Subcutaneous adipose tissue (tissue), 4 donors: ENCODE data around the gene ANXA5. TPM values are rescaled to one million over a fixed set of nuclear protein-coding genes. Genes with fewer than 3 reads are reported as not detected.

Experiments used
- total RNA-seq, 4 donors: library from RNA; depleted of rRNA; stranded (reverse); fragments of >200 nt; gene quantifications; one replicate each; pipeline ENCODE4 v1.1.0, GENCODE V29; 2016
- TF ChIP-seq, protein P1 (sequence below): fragments of 450-650 bp; IDR thresholded peaks from one replicate; pipeline ENCODE4 v1.5.1; 2016; ENCODE audit warnings: low read depth, mild to moderate bottlenecking, control low read depth, antibody characterized with exemption, moderate library complexity

ANXA5 gene
- total RNA-seq, 4 donors from 2014 or later, result 448 to 793 (median 575) TPM

DNA sequence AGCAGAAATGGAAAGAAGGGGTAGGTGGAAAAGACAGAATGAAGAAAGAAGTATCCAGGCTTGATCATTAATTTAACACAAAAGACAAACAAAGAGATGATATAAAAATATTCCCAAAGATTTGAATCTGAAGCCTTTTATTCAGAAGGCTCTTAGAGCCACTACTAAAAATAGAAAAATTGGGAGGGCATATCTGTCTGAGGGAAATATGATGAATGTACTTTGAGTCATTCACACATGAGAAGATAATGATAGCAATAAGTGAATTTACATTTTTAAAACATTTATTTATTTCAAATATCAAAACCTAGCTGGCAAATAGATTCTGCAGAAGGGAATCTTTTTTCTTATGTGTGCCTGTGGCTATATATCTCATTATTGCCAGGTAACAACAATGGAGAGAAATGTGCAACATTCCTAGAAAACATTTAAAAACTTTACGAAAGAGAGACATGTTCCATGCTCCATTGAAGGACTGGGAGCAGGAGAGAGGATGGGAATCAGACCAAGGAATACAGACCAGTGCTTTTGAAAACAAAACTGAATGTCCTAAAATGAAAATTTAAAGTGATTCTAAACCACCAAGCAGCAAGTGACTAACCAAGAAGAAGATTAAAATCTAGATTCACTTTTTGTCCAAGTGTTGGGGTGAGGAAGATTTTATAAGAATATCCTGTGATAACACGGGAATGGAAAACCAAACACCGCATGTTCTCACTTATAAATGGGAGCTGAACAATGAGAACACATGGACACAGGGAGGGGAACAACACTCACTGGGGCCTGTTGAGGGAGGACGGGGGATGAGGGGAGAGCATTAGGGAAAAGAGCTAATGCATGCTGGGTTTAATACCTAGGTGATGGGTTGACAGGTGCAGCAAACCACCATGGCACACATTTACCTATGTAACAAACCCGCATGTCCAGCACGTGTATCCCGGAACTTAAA lies 41.2 kb downstream of the ANXA5 start:
- TF ChIP-seq, protein P1, sequence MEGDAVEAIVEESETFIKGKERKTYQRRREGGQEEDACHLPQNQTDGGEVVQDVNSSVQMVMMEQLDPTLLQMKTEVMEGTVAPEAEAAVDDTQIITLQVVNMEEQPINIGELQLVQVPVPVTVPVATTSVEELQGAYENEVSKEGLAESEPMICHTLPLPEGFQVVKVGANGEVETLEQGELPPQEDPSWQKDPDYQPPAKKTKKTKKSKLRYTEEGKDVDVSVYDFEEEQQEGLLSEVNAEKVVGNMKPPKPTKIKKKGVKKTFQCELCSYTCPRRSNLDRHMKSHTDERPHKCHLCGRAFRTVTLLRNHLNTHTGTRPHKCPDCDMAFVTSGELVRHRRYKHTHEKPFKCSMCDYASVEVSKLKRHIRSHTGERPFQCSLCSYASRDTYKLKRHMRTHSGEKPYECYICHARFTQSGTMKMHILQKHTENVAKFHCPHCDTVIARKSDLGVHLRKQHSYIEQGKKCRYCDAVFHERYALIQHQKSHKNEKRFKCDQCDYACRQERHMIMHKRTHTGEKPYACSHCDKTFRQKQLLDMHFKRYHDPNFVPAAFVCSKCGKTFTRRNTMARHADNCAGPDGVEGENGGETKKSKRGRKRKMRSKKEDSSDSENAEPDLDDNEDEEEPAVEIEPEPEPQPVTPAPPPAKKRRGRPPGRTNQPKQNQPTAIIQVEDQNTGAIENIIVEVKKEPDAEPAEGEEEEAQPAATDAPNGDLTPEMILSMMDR, result no peak

DNA sequence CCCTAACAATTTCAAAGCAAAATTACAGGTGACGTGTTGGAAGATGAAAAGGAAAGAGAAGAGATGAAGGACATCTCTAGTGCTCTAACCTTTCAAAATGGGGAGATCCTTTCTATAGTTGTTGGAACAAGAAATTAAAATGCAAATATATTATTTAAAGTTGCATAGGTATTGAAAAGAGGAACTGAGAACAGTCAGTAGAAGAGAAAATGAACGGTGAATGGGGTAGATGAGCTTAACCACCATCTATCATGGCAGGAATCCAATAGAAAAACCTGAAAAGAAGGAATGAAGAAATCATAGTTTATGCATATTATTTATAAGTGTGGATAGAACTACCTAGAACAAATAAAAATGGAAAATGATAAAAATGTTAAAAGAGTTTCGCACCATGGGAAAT lies 42.0 kb downstream of the ANXA5 start:
- TF ChIP-seq, protein P1, result no peak

DNA sequence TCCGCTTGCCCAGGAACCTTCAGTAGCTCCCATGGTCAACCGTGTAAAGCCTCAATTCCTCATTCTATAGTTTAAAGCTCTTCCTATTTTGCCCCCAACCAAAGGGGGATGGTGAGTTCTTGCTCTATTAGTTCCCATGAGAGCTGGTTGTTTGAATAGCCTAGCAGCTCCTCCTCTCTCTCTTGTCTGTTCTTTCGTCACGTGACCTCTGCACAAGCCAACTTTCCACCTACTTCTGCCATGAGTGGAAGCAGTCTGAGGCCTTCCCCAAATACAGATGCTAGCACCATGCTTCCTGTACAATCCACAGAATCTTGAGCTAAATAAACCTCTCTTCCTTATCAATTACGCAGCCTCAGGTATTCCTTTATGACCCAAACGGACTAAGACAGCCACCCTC lies 42.8 kb downstream of the ANXA5 start:
- TF ChIP-seq, protein P1, result no peak

DNA sequence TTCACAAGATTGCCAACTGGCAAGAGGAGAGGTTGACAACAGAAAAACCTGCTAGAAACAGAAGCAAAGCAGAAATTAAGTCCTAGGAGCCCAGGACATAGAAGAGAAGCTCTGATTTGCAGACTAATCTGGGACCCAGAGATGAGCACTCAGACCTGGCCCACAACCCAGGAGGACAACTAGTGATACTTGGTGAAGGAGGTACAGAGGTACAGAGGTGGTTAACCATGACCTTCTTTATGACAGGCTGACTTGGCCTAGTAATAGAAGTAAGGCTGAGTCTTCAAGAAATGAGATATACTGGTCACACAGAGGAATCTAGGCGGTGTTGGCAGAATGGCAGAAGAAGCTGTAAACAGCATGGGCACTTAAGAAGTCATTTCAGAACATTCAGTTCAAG lies 43.6 kb downstream of the ANXA5 start:
- TF ChIP-seq, protein P1, result no peak

DNA sequence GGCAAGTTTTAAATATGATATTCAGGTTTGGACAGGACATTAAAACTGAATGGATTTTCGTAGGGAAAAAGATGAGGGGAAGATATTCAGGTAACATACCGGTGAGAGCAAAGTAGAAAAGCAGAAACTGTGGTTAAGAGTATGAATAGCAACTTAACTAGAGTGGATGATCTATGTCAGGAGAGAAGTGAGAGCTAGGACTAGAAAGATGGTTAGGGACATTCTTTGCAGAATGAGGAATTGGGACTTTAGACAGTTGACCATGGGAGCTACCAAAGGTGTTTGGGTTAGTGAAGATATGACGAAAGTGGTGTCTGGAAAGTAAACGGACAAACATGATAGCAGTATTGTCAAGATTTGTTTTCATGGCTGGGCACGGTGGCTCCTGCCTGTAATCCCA lies 45.2 kb downstream of the ANXA5 start:
- TF ChIP-seq, protein P1, result no peak

DNA sequence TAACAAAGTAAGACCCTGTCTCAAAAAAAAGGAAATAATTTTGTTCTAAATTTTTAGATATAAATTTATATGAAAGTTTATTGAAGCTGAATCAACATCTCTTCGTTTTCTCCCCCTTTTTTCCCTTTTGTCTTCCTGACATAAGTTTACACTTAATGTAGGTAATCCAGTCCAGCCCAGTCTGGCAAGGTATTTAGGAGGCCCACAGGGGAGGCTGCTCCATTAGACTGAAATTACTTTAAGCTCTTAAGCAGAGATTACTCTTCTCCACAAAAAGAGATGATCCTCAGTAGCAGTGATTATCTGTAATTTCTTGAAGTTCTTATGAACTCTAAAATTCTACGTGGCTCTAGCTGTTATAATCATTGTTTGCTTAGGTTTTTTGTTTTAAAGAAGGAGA lies 46.0 kb downstream of the ANXA5 start:
- TF ChIP-seq, protein P1, result no peak

DNA sequence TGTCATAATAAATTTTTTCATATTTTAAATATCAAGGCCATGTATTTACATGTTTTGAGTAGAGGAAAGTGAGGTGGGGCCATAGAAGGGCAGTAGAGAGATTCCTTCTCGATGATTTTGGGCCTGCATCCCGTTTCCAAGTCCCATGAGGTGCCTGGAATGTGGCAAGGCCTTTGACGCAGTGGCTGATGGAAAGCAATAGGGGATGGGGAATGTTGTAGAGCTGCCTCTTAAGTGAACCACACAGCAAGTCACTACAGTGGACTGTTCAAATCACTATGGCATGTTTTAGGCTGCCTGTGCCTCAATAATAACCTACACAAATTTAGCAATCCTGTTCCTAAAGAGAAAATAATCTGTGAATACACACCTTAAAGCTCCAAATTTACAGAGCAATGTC lies 48.3 kb downstream of the ANXA5 start:
- TF ChIP-seq, protein P1, result no peak
